ENCODE results near the gene NATD1. TPM values are rescaled to one million over a fixed set of nuclear protein-coding genes. Genes with fewer than 3 reads are reported as not detected.

NATD1 gene
- total and polyA plus RNA-seq, 12 donors, result 1.8 to 18.7 (median 10.3) TPM

DNA sequence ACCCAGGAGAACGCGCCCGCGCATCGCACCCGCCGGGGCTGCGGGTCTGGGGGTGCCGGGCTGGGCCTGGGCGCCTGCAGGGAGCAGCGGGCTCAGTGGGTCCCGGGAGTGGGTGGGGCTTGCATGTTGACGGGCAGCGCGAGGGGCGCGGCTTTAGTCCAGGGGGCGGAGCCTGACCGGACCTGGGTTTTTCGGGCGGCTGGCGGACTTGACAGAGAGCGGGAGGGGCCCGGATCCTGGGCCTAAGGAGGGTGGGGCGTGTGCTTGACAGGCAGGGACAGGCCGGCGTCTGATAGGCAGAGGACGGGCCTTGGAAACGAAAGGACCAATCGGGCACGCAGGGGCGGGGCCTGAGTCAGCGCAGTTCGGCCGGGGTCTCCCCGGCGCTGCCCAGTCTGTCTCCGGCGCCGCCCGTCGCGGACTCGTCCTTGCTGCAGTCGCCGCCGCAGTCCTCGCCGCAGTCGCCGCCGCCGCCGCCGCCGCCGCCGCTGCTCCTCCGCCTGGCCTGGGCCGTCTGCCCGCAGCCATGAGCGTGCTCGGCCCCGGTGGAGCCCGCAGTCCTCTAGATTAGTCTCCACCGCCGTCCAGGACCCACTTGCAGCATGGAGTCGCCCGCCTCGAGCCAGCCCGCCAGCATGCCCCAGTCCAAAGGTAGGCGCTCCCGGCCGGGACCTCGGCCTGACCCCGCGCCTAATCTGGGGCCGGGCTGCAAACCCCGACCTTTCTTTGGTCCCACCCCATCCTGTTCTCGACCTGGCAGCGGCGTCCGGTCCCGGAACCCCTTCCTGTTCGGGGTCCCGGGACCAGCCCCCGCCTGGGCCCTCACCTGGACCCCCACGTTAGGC, 31.3 kb upstream of the NATD1 start, which contains the start of gene MAP2K3:
TSS of gene MAP2K3 (plus strand) at position 393 of the 845 bp plus-strand sequence. CDS start at position 603, 210 bp downstream.
- Histone ChIP-seq H3K9me3 (replicated peaks in 1 of 3) (no peaks in the 10 kb centered on the region), H3K27me3 (no peaks in the 10 kb centered on the region), H3K4me1 (replicated peaks in 1 of 2) (peaks cover 42 to 52% of the 10 kb centered on the region in 2 donors), H3K4me3 (peak within 1 kb of the TSS; percentile 21 to 92 (median 80)), H3K27ac (peak within 1 kb of the TSS; percentile 76 to 99 (median 90)), H3K36me3 (replicated peaks in 1 of 2) (no peaks in the 10 kb centered on the region)
- TF ChIP-seq POLR2A (IDR thresholded peaks at IDR 0.05) (peak; percentile 98 to 99), CTCF (IDR thresholded peaks at IDR 0.05) (no peak)
- peak; percentile 99 to 100 (median 100) for DNase-seq
- 0 to 3% (median 1%) methylated on average over 8 to 88 of the region's 88 CpGs for WGBS, 4 donors
- intact Hi-C loops (cut with DNase I), result no loop called here

DNA sequence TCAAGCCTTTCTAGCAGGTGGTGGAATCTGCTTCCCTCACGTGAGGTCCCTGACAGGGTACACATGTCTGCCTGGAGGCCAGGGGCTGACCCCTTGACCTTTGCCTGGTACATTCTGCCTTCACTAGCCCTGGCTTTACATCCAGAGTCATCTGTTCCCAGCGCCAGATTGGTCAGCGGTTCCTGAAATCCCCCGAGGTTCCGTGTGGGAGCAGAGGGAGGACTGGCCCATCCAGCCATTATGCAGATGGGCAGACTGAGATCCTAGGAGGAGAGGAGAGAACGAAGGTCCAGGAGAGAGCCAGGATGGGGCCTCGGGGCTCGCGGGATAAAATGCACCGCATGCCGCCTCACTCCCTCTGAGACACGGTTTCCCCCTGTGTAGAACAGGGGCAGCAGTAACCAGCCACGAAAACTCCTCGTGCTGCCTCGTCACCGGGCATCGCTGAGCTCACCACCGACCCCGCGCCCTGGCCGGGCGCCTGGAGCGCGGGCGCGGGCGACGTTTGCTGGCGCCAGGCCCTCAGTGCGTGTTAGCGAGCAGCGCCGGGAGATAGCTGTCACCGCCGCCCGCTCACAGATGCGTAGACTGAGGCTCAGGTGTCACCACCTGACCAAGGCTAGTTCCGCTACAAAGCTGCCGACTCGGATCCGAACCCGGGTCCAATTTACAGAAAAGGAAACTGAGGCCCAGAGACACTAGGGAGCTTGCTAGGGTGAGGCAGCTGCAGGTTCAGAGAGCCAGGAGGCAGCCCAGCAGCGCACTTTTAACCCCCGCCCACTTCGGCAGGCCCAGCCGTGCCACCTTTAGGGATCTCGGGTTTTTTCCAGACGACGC, 30.5 kb upstream of the NATD1 start:
- intact Hi-C loops (cut with DNase I), result no loop called here
- Histone ChIP-seq H3K36me3 (replicated peaks in 1 of 2) (no peaks in the 10 kb centered on the region), H3K4me3 (peak overlapping the region in 3 of 4 donors; percentile 13 to 83 (median 35)), H3K9me3 (replicated peaks in 1 of 3) (no peaks in the 10 kb centered on the region), H3K4me1 (replicated peaks in 1 of 2) (peaks cover 34 to 44% of the 10 kb centered on the region in 2 donors), H3K27me3 (no peaks in the 10 kb centered on the region), H3K27ac (peak overlapping the region in 4 of 5 donors; percentile 14 to 99 (median 71))
- WGBS, 4 donors, result 16 to 49% (median 18%) methylated on average over 7 to 49 of the region's 49 CpGs
- TF ChIP-seq CTCF (IDR thresholded peaks at IDR 0.05) (no peak), POLR2A (IDR thresholded peaks at IDR 0.05) (no peak)
- peak; percentile 44 to 80 (median 69) for DNase-seq

DNA sequence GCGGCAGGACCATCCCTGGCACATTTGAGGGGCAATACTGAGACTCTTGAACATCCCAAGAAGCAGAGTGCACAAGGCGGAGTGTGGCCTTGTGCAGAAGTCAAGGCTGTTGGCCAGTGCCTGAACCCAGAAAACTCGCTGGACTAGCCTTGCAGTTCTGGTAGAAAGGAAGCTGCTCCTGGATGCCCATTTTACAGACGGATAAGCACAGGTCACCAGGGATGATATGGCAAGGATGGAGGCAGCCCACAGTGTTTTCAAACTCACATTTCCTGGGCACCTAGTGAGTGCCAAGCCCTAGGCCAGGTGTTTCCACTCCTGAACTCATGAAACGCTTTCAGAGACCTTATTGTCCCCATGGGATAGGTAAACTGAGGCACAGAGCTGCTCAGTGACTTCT, 29.6 kb upstream of the NATD1 start:
- peak overlapping the region in 3 of 5 donors; percentile 63 to 99 (median 67) for H3K27ac ChIP-seq
- TF ChIP-seq CTCF (IDR thresholded peaks at IDR 0.05), result no peak
- no peak for TF ChIP-seq POLR2A (IDR thresholded peaks at IDR 0.05)
- 62 to 74% (median 70%) methylated on average over 5 of the region's 5 CpGs for WGBS, 4 donors
- H3K27me3 ChIP-seq, result no peaks in the 10 kb centered on the region
- H3K9me3 ChIP-seq (replicated peaks in 1 of 3), result no peaks in the 10 kb centered on the region
- intact Hi-C loops (cut with DNase I), result no loop called here
- H3K4me3 ChIP-seq, result no peak overlapping the region
- peaks cover 25 to 35% of the 10 kb centered on the region in 2 donors for H3K4me1 ChIP-seq (replicated peaks in 1 of 2)
- H3K36me3 ChIP-seq (replicated peaks in 1 of 2), result no peaks in the 10 kb centered on the region
- peak in 1 of 7 donors; percentile 25 for DNase-seq

DNA sequence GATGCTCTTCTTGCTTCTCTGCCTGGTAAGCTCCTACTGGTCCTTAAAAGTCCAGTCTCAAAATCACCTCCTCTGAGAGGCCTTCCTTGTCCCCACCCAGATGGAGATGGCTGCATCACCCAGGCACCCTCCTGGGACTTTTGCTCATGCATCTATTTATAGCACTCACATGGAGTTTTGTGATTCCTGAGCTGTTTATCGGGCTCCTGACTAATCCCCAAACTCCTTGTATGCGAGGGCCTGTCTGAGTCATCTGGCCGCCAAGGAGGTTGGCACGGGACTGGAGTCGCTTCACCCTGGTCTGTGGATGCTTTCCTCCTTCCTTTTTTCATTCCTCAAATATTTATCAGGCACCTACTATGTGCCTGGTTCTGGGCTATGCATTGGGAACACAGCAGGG, 29.0 kb upstream of the NATD1 start:
- Histone ChIP-seq H3K27ac (peak overlapping the region in 3 of 5 donors; percentile 63 to 99 (median 67)), H3K4me1 (replicated peaks in 1 of 2) (peaks cover 19 to 30% of the 10 kb centered on the region in 2 donors), H3K27me3 (no peaks in the 10 kb centered on the region), H3K9me3 (replicated peaks in 1 of 3) (no peaks in the 10 kb centered on the region), H3K4me3 (no peak overlapping the region), H3K36me3 (replicated peaks in 1 of 2) (no peaks in the 10 kb centered on the region)
- no peak for TF ChIP-seq CTCF (IDR thresholded peaks at IDR 0.05)
- peak in 1 of 2 donors; percentile 13 for TF ChIP-seq POLR2A (IDR thresholded peaks at IDR 0.05)
- 24 to 45% (median 36%) methylated on average over 5 of the region's 5 CpGs for WGBS, 4 donors
- intact Hi-C loops (cut with DNase I), result no loop called here
- DNase-seq, result peak; percentile 68 to 90 (median 86)
